Thyroid gland (tissue), 4 donors: ENCODE measurements around the gene ALDH3A2.

Source experiments
- CTCF ChIP-seq, 6 experiments: fragments of 200-600 bp in 3 of 6; fragments of 450-650 bp in 3 of 6; sonication (generic) in 3 of 6; IDR thresholded peaks; one replicate each; pipeline ENCODE4 v1.5.1; 2016 to 2019; ENCODE audit warnings: antibody characterized with exemption in 6 of 6, mild to moderate bottlenecking in 2 of 6, inconsistent platforms in 1 of 6, moderate library complexity in 1 of 6
- POLR2A ChIP-seq, 2 donors: fragments of 450-650 bp; IDR thresholded peaks; one replicate each; pipeline ENCODE4 v1.6.1; 2017; ENCODE audit warnings: antibody characterized with exemption in 2 of 2, mild to moderate bottlenecking in 2 of 2, moderate library complexity in 1 of 2

- no peak for TF ChIP-seq CTCF (IDR thresholded peaks at IDR 0.05)
- no peak for TF ChIP-seq POLR2A (IDR thresholded peaks at IDR 0.05)
These were observed 57.5 kb downstream of the ALDH3A2 start for GRCh38 chr17:19705771-19706770.
